ENCODE results near the gene NEDD8. TPM values are rescaled to one million over a fixed set of nuclear protein-coding genes. Genes with fewer than 3 reads are reported as not detected.
"Not testable (repeated sequence)": the region's sequence is repeated elsewhere in the genome, so short reads cannot be mapped to it uniquely, and the experiment has no call there.

Gene NEDD8
- total RNA-seq, 4 donors from 2014 or later = 141 to 178 (median 162) TPM

GRCh38 chr14:24207104-24207551 lies 25.0 kb downstream of the NEDD8 start:
- H3K27ac ChIP-seq = no peak overlapping the region
- in situ Hi-C loops (cut with MboI; ENCODE audit: low sequenced_read_pairs in 4 of 4) = no loop called here
- TF ChIP-seq POLR2A (IDR thresholded peaks at IDR 0.05) (no peak), CTCF (IDR thresholded peaks at IDR 0.05 in 4 of 5, conservative IDR thresholded peaks at IDR 0.05 in 1 of 5) (no peak)

GRCh38 chr14:24206260-24207103 lies 25.7 kb downstream of the NEDD8 start:
- in situ Hi-C loops (cut with MboI; ENCODE audit: low sequenced_read_pairs in 4 of 4) (no loop called here), intact Hi-C loops (cut with DNase I; ENCODE audit: low total_unique reads) (no loop called here)
- H3K4me3 ChIP-seq = no peak overlapping the region
- H3K4me1 ChIP-seq = no peaks in the 10 kb centered on the region
- peaks cover 5 to 55% of the 10 kb centered on the region in 2 donors for H3K36me3 ChIP-seq
- no peak for ATAC-seq
- H3K9me3 ChIP-seq = no peaks in the 10 kb centered on the region
- no peak for DNase-seq
- no peaks in the 10 kb centered on the region for H3K27me3 ChIP-seq
- TF ChIP-seq CTCF (IDR thresholded peaks at IDR 0.05 in 4 of 5, conservative IDR thresholded peaks at IDR 0.05 in 1 of 5) = no peak
- TF ChIP-seq POLR2A (IDR thresholded peaks at IDR 0.05) = no peak
- no peak overlapping the region for H3K27ac ChIP-seq

More at GRCh38 chr14:24207104-24207551, 25.0 kb downstream of the NEDD8 start:
- no peaks in the 10 kb centered on the region for H3K9me3 ChIP-seq
- intact Hi-C loops (cut with DNase I; ENCODE audit: low total_unique reads) = no loop called here
- H3K36me3 ChIP-seq = peaks cover 5 to 57% of the 10 kb centered on the region in 2 donors
- no peak overlapping the region for H3K4me3 ChIP-seq
- H3K4me1 ChIP-seq = peaks cover 2% of the 10 kb centered on the region in 2 donors
- no peak for ATAC-seq
- no peak for DNase-seq
- no peaks in the 10 kb centered on the region for H3K27me3 ChIP-seq

DNA sequence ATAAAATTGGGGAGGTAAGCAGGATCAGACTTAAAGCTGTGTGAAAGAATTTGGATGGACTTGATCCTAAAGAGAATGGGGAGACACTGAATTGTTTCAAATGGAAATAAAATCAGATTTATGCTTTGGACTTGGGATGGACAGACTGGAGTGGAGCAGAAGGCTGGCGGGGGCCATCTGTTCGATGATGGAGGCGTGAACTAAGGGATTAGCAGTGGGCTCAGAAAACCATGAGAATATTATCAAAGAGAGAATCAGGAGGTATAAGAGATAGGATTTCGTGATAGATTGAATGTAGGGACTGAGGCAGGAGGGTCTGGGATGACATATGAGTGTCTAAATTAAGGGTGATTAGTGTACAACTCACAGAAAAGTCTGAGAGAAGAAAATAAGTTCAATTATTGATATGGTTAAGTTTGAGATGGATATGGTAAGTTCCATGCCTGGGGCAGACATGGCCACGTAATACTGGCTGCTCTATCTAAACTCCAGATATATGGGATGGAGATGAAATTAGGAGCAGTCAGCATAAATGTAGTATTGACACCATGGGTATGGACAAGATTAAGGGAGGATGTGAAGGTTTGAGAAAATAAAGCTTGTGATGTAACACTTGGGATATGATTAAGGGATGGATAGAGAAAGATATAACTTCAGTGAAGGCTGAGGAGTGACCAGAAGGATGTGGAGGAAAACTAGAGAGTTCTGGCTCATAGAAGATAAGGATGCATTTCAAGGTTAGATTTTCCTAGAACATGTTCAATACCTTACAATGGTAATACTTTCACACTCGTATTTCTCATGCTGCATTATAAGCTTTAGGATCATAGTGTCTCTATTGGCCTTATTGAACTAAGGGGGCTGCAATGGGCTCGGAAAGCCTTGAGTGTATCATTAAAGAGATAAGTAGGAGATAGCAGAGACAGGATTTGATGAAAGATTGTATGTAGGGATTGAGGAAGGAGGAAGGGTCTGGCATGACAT lies 27.7 kb downstream of the NEDD8 start:
- no peak for DNase-seq
- in situ Hi-C loops (cut with MboI; ENCODE audit: low sequenced_read_pairs in 4 of 4) (no loop called here), intact Hi-C loops (cut with DNase I; ENCODE audit: low total_unique reads) (no loop called here)
- H3K4me1 ChIP-seq = no peaks in the 10 kb centered on the region
- H3K27me3 ChIP-seq = no peaks in the 10 kb centered on the region
- TF ChIP-seq CTCF (IDR thresholded peaks at IDR 0.05 in 4 of 5, conservative IDR thresholded peaks at IDR 0.05 in 1 of 5) (no peak), POLR2A (IDR thresholded peaks at IDR 0.05) (no peak)
- no peak for ATAC-seq
- H3K9me3 ChIP-seq = no peaks in the 10 kb centered on the region
- no peak overlapping the region for H3K27ac ChIP-seq
- peaks cover 5 to 35% of the 10 kb centered on the region in 2 donors for H3K36me3 ChIP-seq
- H3K4me3 ChIP-seq = no peak overlapping the region

GRCh38 chr14:24203249-24203886 lies 28.8 kb downstream of the NEDD8 start:
- in situ Hi-C loops (cut with MboI; ENCODE audit: low sequenced_read_pairs in 4 of 4); intact Hi-C loops (cut with DNase I; ENCODE audit: low total_unique reads); ATAC-seq; DNase-seq; H3K27ac ChIP-seq; H3K4me3 ChIP-seq; H3K9me3 ChIP-seq; H3K4me1 ChIP-seq; H3K27me3 ChIP-seq: not testable (repeated sequence)
- peaks cover under 1 to 27% of the 10 kb centered on the region in 2 donors for H3K36me3 ChIP-seq

GRCh38 chr14:24202538-24202937 lies 29.6 kb downstream of the NEDD8 start:
- H3K36me3 ChIP-seq = peaks cover 0 to 19% of the 10 kb centered on the region in 2 donors
- H3K4me1 ChIP-seq; ATAC-seq; H3K9me3 ChIP-seq; DNase-seq; H3K27ac ChIP-seq; in situ Hi-C loops (cut with MboI; ENCODE audit: low sequenced_read_pairs in 4 of 4); H3K4me3 ChIP-seq; H3K27me3 ChIP-seq; intact Hi-C loops (cut with DNase I; ENCODE audit: low total_unique reads): not testable (repeated sequence)

All from gastrocnemius medialis (tissue), 4 donors.